SK-N-SH treated with all-trans-retinoic acid at 6 μM for 48 hours (cell line): Measurements from ENCODE around the gene SLC5A4.

Experiments used
- ATAC-seq: fragments of 200-7000 bp; cut with Tn5 transposase; 3 replicates; pipeline ENCODE4 v1.9.1; 2020; ENCODE audit warnings: mild to moderate bottlenecking, moderate library complexity
- BACH2 ChIP-seq: fragments of 250-450 bp; sonication (Bioruptor Pico); IDR thresholded peaks from 2 replicates; pipeline ENCODE4 v1.9.0; 2021; ENCODE audit warnings: mild to moderate bottlenecking, borderline replicate concordance
- CSDC2 ChIP-seq: fragments of 250-450 bp; sonication (Bioruptor Pico); IDR thresholded peaks from 2 replicates; pipeline ENCODE4 v1.5.0; 2020; ENCODE audit warnings: mild to moderate bottlenecking, moderate library complexity
- CSRNP3 ChIP-seq: fragments of 250-450 bp; sonication (Bioruptor Pico); IDR thresholded peaks from 2 replicates; pipeline ENCODE4 v1.5.1; 2021; ENCODE audit warnings: mild to moderate bottlenecking, moderate library complexity
- ESRRG ChIP-seq: fragments of 250-450 bp; sonication (Bioruptor Pico); IDR thresholded peaks from 2 replicates; pipeline ENCODE4 v1.6.1; 2021; ENCODE audit warnings: mild to moderate bottlenecking
- ISL1 ChIP-seq: fragments of 250-450 bp; sonication (Bioruptor Pico); IDR thresholded peaks from 2 replicates; pipeline ENCODE4 v2.1.2; 2022; ENCODE audit warnings: mild to moderate bottlenecking, moderate library complexity
- OSR1 ChIP-seq: fragments of 250-450 bp; sonication (Bioruptor Pico); IDR thresholded peaks from 2 replicates; pipeline ENCODE4 v1.8.0; 2022; ENCODE audit warnings: moderate library complexity, mild to moderate bottlenecking, inconsistent platforms
- PATZ1 ChIP-seq: fragments of 250-450 bp; sonication (Bioruptor Pico); IDR thresholded peaks from 2 replicates; pipeline ENCODE4 v1.8.0; 2020; ENCODE audit warnings: mild to moderate bottlenecking, moderate library complexity, borderline replicate concordance
- POU6F1 ChIP-seq: fragments of 250-450 bp; sonication (Bioruptor Pico); IDR thresholded peaks from 2 replicates; pipeline ENCODE4 v1.8.0; 2021; ENCODE audit warnings: low read depth, mild to moderate bottlenecking, moderate library complexity, borderline replicate concordance
- PPARA ChIP-seq: fragments of 250-450 bp; sonication (Bioruptor Pico); IDR thresholded peaks from 2 replicates; pipeline ENCODE4 v1.5.0; 2020; ENCODE audit warnings: mild to moderate bottlenecking, borderline replicate concordance
- SNAI2 ChIP-seq: fragments of 250-450 bp; sonication (Bioruptor Pico); IDR thresholded peaks from 2 replicates; pipeline ENCODE4 v1.5.0; 2020; ENCODE audit warnings: mild to moderate bottlenecking, moderate library complexity
- TSHZ2 ChIP-seq: fragments of 250-450 bp; sonication (Bioruptor Pico); IDR thresholded peaks from 2 replicates; pipeline ENCODE4 v1.5.0; 2020; ENCODE audit warnings: mild to moderate bottlenecking, moderate library complexity
- ZC3H10 ChIP-seq: fragments of 250-450 bp; sonication (Bioruptor Pico); IDR thresholded peaks from 2 replicates; pipeline ENCODE4 v1.5.1; 2021; ENCODE audit warnings: mild to moderate bottlenecking, moderate library complexity
- ZFP3 ChIP-seq: fragments of 250-450 bp; sonication (Bioruptor Pico); IDR thresholded peaks from 2 replicates; pipeline ENCODE4 v1.5.0; 2020; ENCODE audit warnings: mild to moderate bottlenecking, moderate library complexity
- ZFP30 ChIP-seq: fragments of 450-650 bp; formaldehyde crosslinking; IDR thresholded peaks from 2 replicates; pipeline ENCODE4 v1.5.0; 2022; ENCODE audit warnings: mild to moderate bottlenecking, moderate library complexity
- ZNF565 ChIP-seq: fragments of 450-650 bp; formaldehyde crosslinking; conservative IDR thresholded peaks from 2 replicates; pipeline ENCODE4 v1.5.0; 2020; ENCODE audit warnings: low read depth, mild to moderate bottlenecking, moderate library complexity
- ZNF8 ChIP-seq: fragments of 450-650 bp; formaldehyde crosslinking; IDR thresholded peaks from 2 replicates; pipeline ENCODE4 v1.5.0; 2020; ENCODE audit warnings: mild to moderate bottlenecking, moderate library complexity

SLC5A4 gene

GRCh38 chr22:32175115-32175514 is 80.0 kb downstream of the SLC5A4 start:
- ATAC-seq, result no peak
- TF ChIP-seq ZC3H10 (CRISPR knock-in tag) (no peak), POU6F1 (CRISPR knock-in tag) (no peak), ZFP3 (no peak), ISL1 (CRISPR knock-in tag) (no peak), ZFP30 (no peak), CSDC2 (CRISPR knock-in tag) (no peak), TSHZ2 (CRISPR knock-in tag) (no peak), ZNF8 (CRISPR knock-in tag) (no peak), BACH2 (no peak), PPARA (CRISPR knock-in tag) (no peak), CSRNP3 (CRISPR knock-in tag) (no peak), OSR1 (CRISPR knock-in tag) (no peak), SNAI2 (CRISPR knock-in tag) (no peak), PATZ1 (no peak), ZNF565 (CRISPR knock-in tag) (no peak), ESRRG (CRISPR knock-in tag) (no peak)
